Adrenal gland (tissue), 5 donors: ENCODE measurements around the gene MYLK.

Source experiments
- POLR2A ChIP-seq, 2 donors: fragments of 450-650 bp; IDR thresholded peaks; one replicate each; pipeline ENCODE4 v1.6.1; 2017; ENCODE audit warnings: antibody characterized with exemption in 2 of 2, mild to moderate bottlenecking in 2 of 2, moderate library complexity in 1 of 2
- TF ChIP-seq, protein P1 (sequence below), 6 experiments: fragments of 450-650 bp in 4 of 6; fragments of 200-600 bp in 2 of 6; sonication (generic) in 1 of 6; IDR thresholded peaks; 1 replicate in 5 of 6; 2 replicates in 1 of 6; pipeline versions ENCODE4 v1.5.1 to v1.8.0; 2016 to 2021; ENCODE audit warnings: antibody characterized with exemption in 6 of 6, mild to moderate bottlenecking in 2 of 6, moderate library complexity in 1 of 6
- donor health status: DM: no; HTN: no; CAD: no.

DNA sequence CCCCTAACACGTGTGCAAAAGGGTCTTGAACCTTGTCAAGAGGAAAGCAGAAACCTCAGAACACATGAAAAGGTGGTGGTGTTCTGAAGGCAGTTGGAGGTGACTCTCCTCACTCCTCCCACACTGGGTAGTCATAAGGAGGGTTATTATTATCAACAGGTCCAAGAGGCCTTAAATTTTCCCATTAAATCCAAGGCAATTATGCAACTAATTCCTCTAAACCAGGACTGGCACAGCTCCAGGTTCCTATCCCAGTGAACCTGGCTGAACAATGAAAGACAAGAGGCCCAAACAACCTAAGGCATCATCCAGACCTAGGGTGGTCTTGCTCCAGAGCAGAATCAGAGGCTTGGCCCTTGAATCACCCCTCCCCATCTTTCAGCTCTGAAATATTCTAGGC lies 15.0 kb downstream of the MYLK start:
- TF ChIP-seq, protein P1, sequence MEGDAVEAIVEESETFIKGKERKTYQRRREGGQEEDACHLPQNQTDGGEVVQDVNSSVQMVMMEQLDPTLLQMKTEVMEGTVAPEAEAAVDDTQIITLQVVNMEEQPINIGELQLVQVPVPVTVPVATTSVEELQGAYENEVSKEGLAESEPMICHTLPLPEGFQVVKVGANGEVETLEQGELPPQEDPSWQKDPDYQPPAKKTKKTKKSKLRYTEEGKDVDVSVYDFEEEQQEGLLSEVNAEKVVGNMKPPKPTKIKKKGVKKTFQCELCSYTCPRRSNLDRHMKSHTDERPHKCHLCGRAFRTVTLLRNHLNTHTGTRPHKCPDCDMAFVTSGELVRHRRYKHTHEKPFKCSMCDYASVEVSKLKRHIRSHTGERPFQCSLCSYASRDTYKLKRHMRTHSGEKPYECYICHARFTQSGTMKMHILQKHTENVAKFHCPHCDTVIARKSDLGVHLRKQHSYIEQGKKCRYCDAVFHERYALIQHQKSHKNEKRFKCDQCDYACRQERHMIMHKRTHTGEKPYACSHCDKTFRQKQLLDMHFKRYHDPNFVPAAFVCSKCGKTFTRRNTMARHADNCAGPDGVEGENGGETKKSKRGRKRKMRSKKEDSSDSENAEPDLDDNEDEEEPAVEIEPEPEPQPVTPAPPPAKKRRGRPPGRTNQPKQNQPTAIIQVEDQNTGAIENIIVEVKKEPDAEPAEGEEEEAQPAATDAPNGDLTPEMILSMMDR (IDR thresholded peaks at IDR 0.05): no peak
- TF ChIP-seq POLR2A (IDR thresholded peaks at IDR 0.05): no peak
